Measurements from ENCODE around the gene MTCH1. TPM values are rescaled to one million over a fixed set of nuclear protein-coding genes. Genes with fewer than 3 reads are reported as not detected.

MTCH1 gene
- total RNA-seq, 2 donors from 2014 or later: 226 to 235 TPM

DNA sequence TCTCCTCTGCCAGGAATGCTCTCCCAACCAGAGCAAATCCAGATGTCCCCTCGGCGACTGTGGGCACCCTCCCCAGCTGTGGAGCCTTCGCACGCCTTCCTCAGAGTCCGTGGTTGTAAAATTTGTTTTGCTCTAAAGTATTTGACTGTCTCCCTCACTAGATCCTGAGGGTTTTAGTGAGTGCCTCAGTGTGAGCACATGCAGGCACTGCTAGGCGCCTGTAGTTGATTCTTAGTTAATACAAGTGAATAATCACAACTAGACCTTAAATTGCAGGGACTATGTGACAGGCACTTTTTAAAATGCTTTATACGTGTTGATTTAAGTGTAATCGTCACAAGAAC is 680 bp upstream of the MTCH1 start:
- TF ChIP-seq, protein P1, sequence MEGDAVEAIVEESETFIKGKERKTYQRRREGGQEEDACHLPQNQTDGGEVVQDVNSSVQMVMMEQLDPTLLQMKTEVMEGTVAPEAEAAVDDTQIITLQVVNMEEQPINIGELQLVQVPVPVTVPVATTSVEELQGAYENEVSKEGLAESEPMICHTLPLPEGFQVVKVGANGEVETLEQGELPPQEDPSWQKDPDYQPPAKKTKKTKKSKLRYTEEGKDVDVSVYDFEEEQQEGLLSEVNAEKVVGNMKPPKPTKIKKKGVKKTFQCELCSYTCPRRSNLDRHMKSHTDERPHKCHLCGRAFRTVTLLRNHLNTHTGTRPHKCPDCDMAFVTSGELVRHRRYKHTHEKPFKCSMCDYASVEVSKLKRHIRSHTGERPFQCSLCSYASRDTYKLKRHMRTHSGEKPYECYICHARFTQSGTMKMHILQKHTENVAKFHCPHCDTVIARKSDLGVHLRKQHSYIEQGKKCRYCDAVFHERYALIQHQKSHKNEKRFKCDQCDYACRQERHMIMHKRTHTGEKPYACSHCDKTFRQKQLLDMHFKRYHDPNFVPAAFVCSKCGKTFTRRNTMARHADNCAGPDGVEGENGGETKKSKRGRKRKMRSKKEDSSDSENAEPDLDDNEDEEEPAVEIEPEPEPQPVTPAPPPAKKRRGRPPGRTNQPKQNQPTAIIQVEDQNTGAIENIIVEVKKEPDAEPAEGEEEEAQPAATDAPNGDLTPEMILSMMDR (conservative IDR thresholded peaks at IDR 0.05): no peak
- H3K9me3 Mint-ChIP-seq: no peaks in the 10 kb centered on the region
- 11 to 51% methylated on average over 3 to 8 of the region's 8 CpGs for WGBS, 2 experiments (ENCODE audit: insufficient coverage in 1 of 2, insufficient read length in 1 of 2)

DNA sequence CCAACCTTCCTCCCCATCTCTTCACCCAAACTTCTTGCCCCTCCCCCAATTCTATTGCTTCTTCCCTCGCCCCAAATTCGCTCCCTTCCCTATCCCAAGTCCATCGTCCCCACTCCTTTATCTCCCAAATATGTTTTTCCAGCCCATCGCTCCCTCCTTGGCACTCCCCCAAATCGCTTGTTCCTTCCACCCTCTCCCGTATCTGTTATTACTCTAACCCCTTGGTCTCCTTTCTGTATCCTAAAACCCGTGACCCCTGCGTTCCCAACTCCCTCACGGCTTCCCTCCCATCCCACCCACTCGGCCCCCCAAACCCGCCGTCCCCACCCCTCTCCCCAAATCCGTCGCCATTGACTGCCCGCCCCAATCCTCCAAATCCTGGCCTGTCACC is 584 bp downstream of the MTCH1 start:
- no peaks in the 10 kb centered on the region for H3K9me3 Mint-ChIP-seq
- TF ChIP-seq, protein P1 (conservative IDR thresholded peaks at IDR 0.05): no peak

More for the DNA sequence above, 680 bp upstream of the MTCH1 start:
- no peak overlapping the region for H3K4me3 Mint-ChIP-seq
- no peak for DNase-seq
- H3K27me3 Mint-ChIP-seq (ENCODE audit: insufficient read depth): peaks cover 3% of the 10 kb centered on the region
- peaks cover 4% of the 10 kb centered on the region for H3K36me3 Mint-ChIP-seq (ENCODE audit: low read depth)
- H3K4me1 ChIP-seq (ENCODE audit: control insufficient read depth, insufficient read depth, low read length): no peaks in the 10 kb centered on the region
- peak overlapping the region; percentile 85 for H3K27ac ChIP-seq (ENCODE audit: low read depth, low read length)
- no peaks in the 10 kb centered on the region for H3K9me3 ChIP-seq (ENCODE audit: control insufficient read depth, low read length)
- H3K27me3 ChIP-seq (ENCODE audit: control insufficient read depth, insufficient read depth, low read length, poor library complexity, severe bottlenecking): no peaks in the 10 kb centered on the region
- peak overlapping the region; percentile 89 for H3K9ac ChIP-seq (ENCODE audit: extremely low read depth, low read length, poor library complexity, severe bottlenecking)
- H3K36me3 ChIP-seq (ENCODE audit: control insufficient read depth, insufficient read depth, low read length): peaks cover 13% of the 10 kb centered on the region
- peak overlapping the region; percentile 99 for H3K4me3 ChIP-seq (ENCODE audit: low read length)
- H3K27ac Mint-ChIP-seq: peak overlapping the region; percentile 98
- peaks cover 14% of the 10 kb centered on the region for H3K4me1 Mint-ChIP-seq

DNA sequence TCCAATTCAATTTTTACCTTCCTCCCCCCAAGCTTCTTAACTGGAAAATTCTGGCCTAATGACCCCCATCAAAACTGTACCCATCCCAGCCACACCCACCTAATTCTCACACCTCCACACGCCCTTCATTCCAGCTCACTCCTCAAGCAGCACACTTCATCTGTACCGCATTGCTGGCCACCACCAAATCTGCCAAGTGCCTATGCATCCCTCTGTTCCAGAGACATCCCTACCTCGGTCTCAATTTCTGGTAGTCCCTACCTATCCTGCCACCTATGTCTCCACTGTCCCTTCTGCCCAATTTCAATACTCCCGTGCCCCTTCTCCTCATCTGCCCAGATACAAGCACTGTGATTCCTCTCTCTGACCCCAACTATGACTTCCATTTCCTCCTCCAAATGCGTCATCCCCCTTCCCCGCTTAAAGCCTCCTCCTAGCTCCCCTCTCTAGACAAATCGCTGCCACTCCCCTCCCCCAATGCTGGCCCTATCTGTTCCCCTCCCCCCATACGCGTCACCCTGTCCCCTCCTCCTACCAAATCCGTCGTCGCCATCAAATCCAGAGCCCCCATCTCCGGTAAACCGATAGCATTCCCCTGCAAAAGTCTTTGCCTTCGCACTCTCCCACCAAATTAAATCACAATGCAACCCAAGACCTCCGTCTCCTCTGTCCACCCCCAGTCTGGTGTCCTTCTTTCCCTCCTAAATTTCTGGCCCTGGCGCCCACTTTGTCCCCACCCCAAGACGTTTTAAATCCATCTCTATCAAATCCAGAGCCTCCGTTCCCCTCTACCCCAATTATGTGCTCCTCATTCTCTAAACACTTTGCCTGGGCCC is 1.2 kb downstream of the MTCH1 start:
- peak; percentile 84 for DNase-seq
- H3K4me3 ChIP-seq (ENCODE audit: low read length): peak overlapping the region; percentile 99
- H3K27ac Mint-ChIP-seq: no peak overlapping the region
- H3K36me3 ChIP-seq (ENCODE audit: control insufficient read depth, insufficient read depth, low read length): peaks cover 31% of the 10 kb centered on the region
- H3K9me3 Mint-ChIP-seq: no peaks in the 10 kb centered on the region
- peaks cover 19% of the 10 kb centered on the region for H3K4me1 Mint-ChIP-seq
- H3K9me3 ChIP-seq (ENCODE audit: control insufficient read depth, low read length): no peaks in the 10 kb centered on the region
- H3K27me3 ChIP-seq (ENCODE audit: control insufficient read depth, insufficient read depth, low read length, poor library complexity, severe bottlenecking): no peaks in the 10 kb centered on the region
- H3K4me1 ChIP-seq (ENCODE audit: control insufficient read depth, insufficient read depth, low read length): peaks cover 3% of the 10 kb centered on the region
- peaks cover 10% of the 10 kb centered on the region for H3K36me3 Mint-ChIP-seq (ENCODE audit: low read depth)
- peak overlapping the region; percentile 89 for H3K9ac ChIP-seq (ENCODE audit: extremely low read depth, low read length, poor library complexity, severe bottlenecking)
- WGBS, 2 experiments (ENCODE audit: insufficient coverage in 1 of 2, insufficient read length in 1 of 2): 6 to 16% methylated on average over 13 to 19 of the region's 19 CpGs
- peak overlapping the region; percentile 36 for H3K27ac ChIP-seq (ENCODE audit: low read depth, low read length)
- H3K4me3 Mint-ChIP-seq: no peak overlapping the region
- TF ChIP-seq, protein P1 (conservative IDR thresholded peaks at IDR 0.05): no peak
- peaks cover 3% of the 10 kb centered on the region for H3K27me3 Mint-ChIP-seq (ENCODE audit: insufficient read depth)

More for the DNA sequence above, 584 bp downstream of the MTCH1 start:
- H3K4me1 ChIP-seq (ENCODE audit: control insufficient read depth, insufficient read depth, low read length): peaks cover 3% of the 10 kb centered on the region
- peaks cover 3% of the 10 kb centered on the region for H3K27me3 Mint-ChIP-seq (ENCODE audit: insufficient read depth)
- no peaks in the 10 kb centered on the region for H3K9me3 ChIP-seq (ENCODE audit: control insufficient read depth, low read length)
- H3K4me3 ChIP-seq (ENCODE audit: low read length): peak overlapping the region; percentile 99
- no peaks in the 10 kb centered on the region for H3K27me3 ChIP-seq (ENCODE audit: control insufficient read depth, insufficient read depth, low read length, poor library complexity, severe bottlenecking)
- WGBS, 2 experiments (ENCODE audit: insufficient coverage in 1 of 2, insufficient read length in 1 of 2): 0% methylated on average over 5 to 15 of the region's 15 CpGs
- H3K9ac ChIP-seq (ENCODE audit: extremely low read depth, low read length, poor library complexity, severe bottlenecking): peak overlapping the region; percentile 89
- H3K36me3 Mint-ChIP-seq (ENCODE audit: low read depth): peaks cover 8% of the 10 kb centered on the region
- peaks cover 25% of the 10 kb centered on the region for H3K36me3 ChIP-seq (ENCODE audit: control insufficient read depth, insufficient read depth, low read length)
- H3K4me1 Mint-ChIP-seq: peaks cover 19% of the 10 kb centered on the region
- H3K27ac Mint-ChIP-seq: no peak overlapping the region
- H3K4me3 Mint-ChIP-seq: no peak overlapping the region
- H3K27ac ChIP-seq (ENCODE audit: low read depth, low read length): peak overlapping the region; percentile 62
- no peak for DNase-seq
